Cardiac septum (tissue), 1 donor: ENCODE data around the gene SRP9. TPM values are rescaled to one million over a fixed set of nuclear protein-coding genes. Genes with fewer than 3 reads are reported as not detected.
"Not testable (repeated sequence)": the region's sequence is repeated elsewhere in the genome, so short reads cannot be mapped to it uniquely, and the experiment has no call there.

Source experiments
- DNase-seq: peaks from one replicate; pipeline ENCODE4 v3.0.0-alpha.2; 2020; ENCODE audit warnings: low spot score
- intact Hi-C: fragments of 100-400 bp; cut with DNase I; formaldehyde crosslinking; loops from one replicate; pipeline ENCODE4 v1.14.0; 2022
- total RNA-seq: library from RNA; stranded (reverse); fragmentation: NEBNext Ultra II Directional; extraction: Animal tissue kit (Norgen Biotek cat#: 25700); gene quantifications from one replicate; pipeline ENCODE4 v1.2.1, GENCODE V29; 2021
- donor health status: DM: no; HTN: no; CAD: no.

The SRP9 gene
- total RNA-seq, 1 donor from 2014 or later: 182 TPM

GRCh38 chr1:225752245-225752644 is 25.4 kb upstream of the SRP9 start:
- intact Hi-C loops: no loop called here

GRCh38 chr1:225754940-225755641 is 22.5 kb upstream of the SRP9 start:
- no peak for DNase-seq
- intact Hi-C loops: loop anchor here (1.0 kb wide), 1 partner anchor 8 kb away; no protein-coding TSS in a partner anchor

More at GRCh38 chr1:225752245-225752644, 25.4 kb upstream of the SRP9 start:
- DNase-seq: no peak

GRCh38 chr1:225755671-225756319 is 21.8 kb upstream of the SRP9 start:
- intact Hi-C loops: loop anchor here (1.0 kb wide), 1 partner anchor 8 kb away; no protein-coding TSS in a partner anchor
- DNase-seq: no peak

GRCh38 chr1:225757927-225758656 is 19.5 kb upstream of the SRP9 start:
- intact Hi-C loops: no loop called here
- DNase-seq: no peak

GRCh38 chr1:225759972-225760371 is 17.7 kb upstream of the SRP9 start:
- intact Hi-C loops, DNase-seq: not testable (repeated sequence)

GRCh38 chr1:225760531-225760930 is 17.1 kb upstream of the SRP9 start:
- intact Hi-C loops: no loop called here
- DNase-seq: no peak

GRCh38 chr1:225761395-225761794 is 16.2 kb upstream of the SRP9 start:
- intact Hi-C loops, DNase-seq: not testable (repeated sequence)

GRCh38 chr1:225762002-225762441 is 15.6 kb upstream of the SRP9 start:
- DNase-seq: no peak
- intact Hi-C loops: no loop called here

GRCh38 chr1:225762444-225762843 is 15.2 kb upstream of the SRP9 start:
- no peak for DNase-seq
- intact Hi-C loops: no loop called here

GRCh38 chr1:225763716-225764548 is 13.7 kb upstream of the SRP9 start:
- intact Hi-C loops: loop anchor here (1.0 kb wide), 1 partner anchor 9 kb away; no protein-coding TSS in a partner anchor
- no peak for DNase-seq

GRCh38 chr1:225765982-225766674 is 11.5 kb upstream of the SRP9 start:
- DNase-seq: no peak
- intact Hi-C loops: loop anchor here (5.0 kb wide), 2 partner anchors 69 to 114 kb away; partner anchors contain the start of gene ENAH

GRCh38 chr1:225766967-225767633 is 10.5 kb upstream of the SRP9 start:
- DNase-seq: no peak
- intact Hi-C loops: loop anchor here (5.0 kb wide), 2 partner anchors 70 to 115 kb away; partner anchors contain the start of gene ENAH

- intact Hi-C loops: loop anchor here (5.0 kb wide), 2 partner anchors 71 to 116 kb away; partner anchors contain the start of gene ENAH
- DNase-seq: peak; percentile 85
Observed at GRCh38 chr1:225767634-225768540, 9.7 kb upstream of the SRP9 start.

- DNase-seq: no peak
- intact Hi-C loops: loop anchor here (5.0 kb wide), 2 partner anchors 72 to 117 kb away; partner anchors contain the start of gene ENAH
Observed at GRCh38 chr1:225768662-225769426, 8.8 kb upstream of the SRP9 start.

- no peak for DNase-seq
- intact Hi-C loops: loop anchor here (5.0 to 10.0 kb wide), 4 partner anchors 72 to 205 kb away; partner anchors contain the start of gene ENAH
Observed at GRCh38 chr1:225769687-225770086, 7.9 kb upstream of the SRP9 start.
